Psoas muscle (tissue), 8 donors: Measurements from ENCODE around the gene SMARCC2. TPM values are rescaled to one million over a fixed set of nuclear protein-coding genes. Genes with fewer than 3 reads are reported as not detected.

Source experiments
- ATAC-seq, 4 donors: fragments of 200-7000 bp; cut with Tn5 transposase; one replicate each; pipeline ENCODE4 v1.9.1; 2020; ENCODE audit warnings: moderate library complexity in 3 of 4, mild to moderate bottlenecking in 2 of 4
- DNase-seq, 2 donors: peaks; one replicate each; pipeline ENCODE4 v3.0.0-alpha.2; 2020
- H3K27ac ChIP-seq: fragments of 200-600 bp; one replicate; pipeline ENCODE4 v1.8.0; 2022
- H3K27me3 ChIP-seq, 3 donors: fragments of 200-600 bp in 1 of 3; one replicate each; pipeline versions ENCODE4 v1.6.1 to v1.8.0; 2013 to 2022; ENCODE audit warnings: low read length in 2 of 3, mild to moderate bottlenecking in 2 of 3, moderate library complexity in 1 of 3; ENCODE audit not compliant: insufficient read depth in 3 of 3
- H3K36me3 ChIP-seq, 2 donors: fragments of 200-600 bp in 1 of 2; one replicate each; pipeline versions ENCODE4 v1.6.1 to v1.8.0; 2013 to 2022; ENCODE audit warnings: low read depth in 1 of 2, mild to moderate bottlenecking in 1 of 2, moderate library complexity in 1 of 2; ENCODE audit not compliant: insufficient read depth in 1 of 2
- H3K4me1 ChIP-seq: fragments of 200-600 bp; one replicate; pipeline ENCODE4 v1.8.0; 2022
- H3K4me3 ChIP-seq: fragments of 200-600 bp; one replicate; pipeline ENCODE4 v1.8.0; 2022; ENCODE audit warnings: mild to moderate bottlenecking
- H3K9me3 ChIP-seq: fragments of 200-600 bp; one replicate; pipeline ENCODE4 v1.8.0; 2022
- WGBS, 3 donors: extraction: QIAGEN DNeasy Blood & Tissue Kit; methylation state at CpG; one replicate each; pipeline versions ENCODE4 v1.1.6 to v1.1.7; 2013; 5-methylcytosine and 5-hydroxymethylcytosine counted together
- intact Hi-C, 2 donors: fragments of 100-400 bp; cut with DNase I; formaldehyde crosslinking; loops; one replicate each; pipeline versions ENCODE4 v1.11.0 to v1.14.2; 2022
- polyA plus RNA-seq, 3 donors: library from polyadenylated mRNA; stranded (reverse); fragments of 200-250 nt; gene quantifications; one replicate each; pipeline ENCODE4 v1.2.3, GENCODE V29; 2013
- total RNA-seq, 4 donors: library from RNA; stranded (reverse); fragmentation: NEBNext Ultra II Directional in 2 of 4; extraction: Animal tissue kit (Norgen Biotek cat#: 25700) in 2 of 4; gene quantifications; one replicate each; pipeline versions ENCODE4 v1.2.1 to v1.2.4, GENCODE V29; 2021 to 2023
- TF ChIP-seq, protein P1 (sequence below): fragments of 200-600 bp; IDR thresholded peaks from one replicate; pipeline ENCODE4 v1.8.0; 2022; ENCODE audit warnings: antibody characterized with exemption
- donor health status: healthy with polysubstance abuse.
- donor health status: DM: no; HTN: no; CAD: no; lungs with moderate emphysema.
- donor health status: Bipolar disorder and iron deficiency.
- donor health status: healthy.
- donor health status: DM: yes; HTN: yes; CAD: no.
- donor health status: DM: no; HTN: no; CAD: no.
- donor health status: DM: no; HTN: no; CAD: no.
- donor health status: DM: yes; HTN: yes; CAD: no.

SMARCC2 gene
- total and polyA plus RNA-seq, 7 donors: 16.5 to 78.7 (median 49.8) TPM

DNA sequence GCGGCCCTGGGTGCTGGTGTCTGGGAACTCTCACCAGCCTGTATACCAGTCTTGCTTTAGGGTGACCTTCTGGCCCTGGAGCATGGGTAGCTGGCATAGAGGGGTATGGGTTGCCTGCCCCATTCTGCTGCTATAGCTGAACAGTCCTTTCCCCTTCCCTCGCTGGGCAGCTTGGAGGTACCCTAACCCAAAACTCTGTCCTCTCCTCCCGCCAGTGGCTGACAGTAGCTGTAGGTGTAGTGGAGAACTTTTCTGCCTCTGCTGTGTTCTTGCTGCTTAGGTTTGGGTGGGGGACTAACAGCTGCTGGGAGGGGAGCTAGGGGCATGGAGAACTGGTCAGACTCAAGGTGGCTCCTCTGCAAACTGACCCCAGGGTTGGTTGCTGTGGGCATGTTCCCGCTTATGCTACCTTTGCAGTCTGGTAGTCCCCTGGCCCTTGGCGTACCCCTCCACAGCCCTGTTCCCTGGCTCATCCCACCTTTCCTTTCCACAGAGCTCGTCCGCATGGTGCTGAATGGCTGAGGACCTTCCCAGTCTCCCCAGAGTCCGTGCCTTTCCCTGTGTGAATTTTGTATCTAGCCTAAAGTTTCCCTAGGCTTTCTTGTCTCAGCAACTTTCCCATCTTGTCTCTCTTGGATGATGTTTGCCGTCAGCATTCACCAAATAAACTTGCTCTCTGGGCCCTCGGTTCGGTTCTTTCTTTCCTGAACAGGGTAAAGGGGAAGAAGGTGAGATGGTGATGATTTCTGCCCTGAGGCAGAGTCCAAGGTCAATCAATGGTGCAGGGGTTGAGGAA, 28.2 kb downstream of the SMARCC2 start:
- 65 to 75% (median 68%) methylated on average over 11 of the region's 11 CpGs for WGBS, 3 donors
- Histone ChIP-seq H3K27me3 (no peaks in the 10 kb centered on the region), H3K4me1 (peaks cover 27% of the 10 kb centered on the region), H3K4me3 (peak overlapping the region; percentile 95), H3K9me3 (no peaks in the 10 kb centered on the region), H3K27ac (peak overlapping the region; percentile 94), H3K36me3 (peaks cover 21 to 67% of the 10 kb centered on the region in 2 donors)
- TF ChIP-seq, protein P1, sequence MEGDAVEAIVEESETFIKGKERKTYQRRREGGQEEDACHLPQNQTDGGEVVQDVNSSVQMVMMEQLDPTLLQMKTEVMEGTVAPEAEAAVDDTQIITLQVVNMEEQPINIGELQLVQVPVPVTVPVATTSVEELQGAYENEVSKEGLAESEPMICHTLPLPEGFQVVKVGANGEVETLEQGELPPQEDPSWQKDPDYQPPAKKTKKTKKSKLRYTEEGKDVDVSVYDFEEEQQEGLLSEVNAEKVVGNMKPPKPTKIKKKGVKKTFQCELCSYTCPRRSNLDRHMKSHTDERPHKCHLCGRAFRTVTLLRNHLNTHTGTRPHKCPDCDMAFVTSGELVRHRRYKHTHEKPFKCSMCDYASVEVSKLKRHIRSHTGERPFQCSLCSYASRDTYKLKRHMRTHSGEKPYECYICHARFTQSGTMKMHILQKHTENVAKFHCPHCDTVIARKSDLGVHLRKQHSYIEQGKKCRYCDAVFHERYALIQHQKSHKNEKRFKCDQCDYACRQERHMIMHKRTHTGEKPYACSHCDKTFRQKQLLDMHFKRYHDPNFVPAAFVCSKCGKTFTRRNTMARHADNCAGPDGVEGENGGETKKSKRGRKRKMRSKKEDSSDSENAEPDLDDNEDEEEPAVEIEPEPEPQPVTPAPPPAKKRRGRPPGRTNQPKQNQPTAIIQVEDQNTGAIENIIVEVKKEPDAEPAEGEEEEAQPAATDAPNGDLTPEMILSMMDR: no peak
- ATAC-seq: no peak
- no peak for DNase-seq
- intact Hi-C loops: loop anchor here in 1 of 2 donors (2.0 kb wide), 1 partner anchor 28 kb away; the partner anchor contains the start of gene SMARCC2

DNA sequence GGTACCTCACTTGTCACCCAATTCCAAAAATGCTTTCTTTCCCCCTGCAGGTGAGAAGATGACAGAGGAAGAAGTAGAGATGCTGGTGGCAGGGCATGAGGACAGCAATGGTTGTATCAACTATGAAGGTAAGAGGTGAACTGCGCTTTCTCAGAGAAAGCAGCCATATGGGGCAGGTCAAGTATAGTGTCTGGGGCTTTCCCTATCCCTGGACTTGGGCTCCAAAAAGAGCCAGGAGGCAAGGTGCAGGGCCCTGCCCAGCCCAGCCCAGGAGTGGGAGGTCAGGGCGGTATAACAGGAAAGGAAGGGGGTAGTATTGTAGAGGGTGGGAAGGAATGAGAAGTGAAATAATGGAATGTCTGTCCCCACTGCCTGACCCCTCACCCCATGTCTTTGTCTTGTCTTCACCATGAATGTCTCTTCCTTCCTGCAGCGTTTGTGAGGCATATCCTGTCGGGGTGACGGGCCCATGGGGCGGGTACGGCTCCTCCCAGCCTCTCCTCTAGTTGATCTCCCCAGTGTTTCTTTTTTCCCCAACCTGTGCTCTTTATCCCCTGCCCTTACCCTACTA, 29.0 kb downstream of the SMARCC2 start:
- no peaks in the 10 kb centered on the region for H3K9me3 ChIP-seq
- ATAC-seq: no peak
- TF ChIP-seq, protein P1: no peak
- 41 to 49% (median 46%) methylated on average over 7 of the region's 7 CpGs for WGBS, 3 donors
- peaks cover 21 to 59% of the 10 kb centered on the region in 2 donors for H3K36me3 ChIP-seq
- intact Hi-C loops: loop anchor here in 1 of 2 donors (2.0 kb wide), 1 partner anchor 29 kb away; the partner anchor contains the start of gene SMARCC2
- DNase-seq: peak in 1 of 2 donors; percentile 49
- H3K4me3 ChIP-seq: peak overlapping the region; percentile 95
- peaks cover 27% of the 10 kb centered on the region for H3K4me1 ChIP-seq
- peak overlapping the region; percentile 94 for H3K27ac ChIP-seq
- H3K27me3 ChIP-seq: no peaks in the 10 kb centered on the region

DNA sequence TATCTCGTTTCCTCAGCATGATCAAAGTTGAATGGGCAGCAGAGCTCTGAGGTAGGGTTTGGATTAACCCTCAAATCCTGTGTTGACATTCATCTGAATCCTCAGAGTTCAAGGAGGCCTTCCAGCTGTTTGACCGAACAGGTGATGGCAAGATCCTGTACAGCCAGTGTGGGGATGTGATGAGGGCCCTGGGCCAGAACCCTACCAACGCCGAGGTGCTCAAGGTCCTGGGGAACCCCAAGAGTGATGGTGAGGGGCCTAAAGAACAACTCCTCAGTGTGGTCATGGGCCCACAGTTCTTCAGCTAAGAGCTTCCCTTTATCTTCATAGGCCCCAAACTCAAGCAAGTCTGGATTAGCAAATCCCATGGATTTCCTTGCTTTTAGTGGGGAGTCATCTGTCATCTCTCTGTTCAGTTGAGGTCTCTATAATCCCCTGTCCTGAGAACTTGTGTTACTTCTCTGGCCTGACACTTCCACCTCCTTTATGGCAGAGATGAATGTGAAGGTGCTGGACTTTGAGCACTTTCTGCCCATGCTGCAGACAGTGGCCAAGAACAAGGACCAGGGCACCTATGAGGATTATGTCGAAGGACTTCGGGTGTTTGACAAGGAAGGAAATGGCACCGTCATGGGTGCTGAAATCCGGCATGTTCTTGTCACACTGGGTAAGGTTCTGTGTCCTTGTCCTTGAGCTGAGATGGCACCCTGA, 29.6 kb downstream of the SMARCC2 start:
- intact Hi-C loops: loop anchor here (2.0 to 5.0 kb wide), 3 partner anchors 29 to 37 kb away; partner anchors contain the start of gene SMARCC2 (in 1 of the 2)
- peaks cover 27% of the 10 kb centered on the region for H3K4me1 ChIP-seq
- H3K9me3 ChIP-seq: no peaks in the 10 kb centered on the region
- H3K36me3 ChIP-seq: peaks cover 21 to 53% of the 10 kb centered on the region in 2 donors
- ATAC-seq: peak in 1 of 4 donors; percentile 0
- peak in 1 of 2 donors; percentile 49 for DNase-seq
- peak overlapping the region; percentile 94 for H3K27ac ChIP-seq
- WGBS, 3 donors: 9 to 14% (median 10%) methylated on average over 8 of the region's 8 CpGs
- H3K4me3 ChIP-seq: peak overlapping the region; percentile 95
- TF ChIP-seq, protein P1: no peak
- H3K27me3 ChIP-seq: no peaks in the 10 kb centered on the region

- Histone ChIP-seq H3K4me1 (peaks cover 27% of the 10 kb centered on the region), H3K4me3 (peak overlapping the region; percentile 95), H3K27ac (peak overlapping the region; percentile 94), H3K27me3 (no peaks in the 10 kb centered on the region), H3K36me3 (peaks cover 21 to 46% of the 10 kb centered on the region in 2 donors), H3K9me3 (no peaks in the 10 kb centered on the region)
- intact Hi-C loops: loop anchor here (2.0 to 5.0 kb wide), 2 partner anchors 36 to 37 kb away; no protein-coding TSS in a partner anchor
- TF ChIP-seq, protein P1: no peak
- WGBS, 3 donors: 0 to 1% (median 1%) methylated on average over 6 of the region's 6 CpGs
- ATAC-seq (peak; percentile 68 to 82 (median 78)), DNase-seq (peak; percentile 78 to 92)
Measured at GRCh38 chr12:56158926-56159461, 30.3 kb downstream of the SMARCC2 start.
